A673 (cell line): ENCODE measurements around the gene MRPS12. TPM values are rescaled to one million over a fixed set of nuclear protein-coding genes. Genes with fewer than 3 reads are reported as not detected.

Experiments
- BruUV-seq: library from RNA; stranded (reverse); fragments of 400-500 nt; replicated peaks from 2 replicates; lab custom pipeline; 2021; lab: Mats Ljungman, UMichigan
- CTCF ChIA-PET: fragments of 300-600 bp; sonication (Branson Sonifier 250); formaldehyde crosslinking; loops from one replicate; lab custom pipeline; 2022; ENCODE audit warnings: antibody characterized with exemption; lab: Charles Lee
- POLR2A ChIA-PET: fragments of 300-600 bp; sonication (Branson Sonifier 250); formaldehyde crosslinking; loops from one replicate; lab custom pipeline; 2022; ENCODE audit warnings: antibody characterized with exemption; ENCODE audit not compliant: low non-redundant PET; lab: Charles Lee
- DNase-seq: peaks from one replicate; pipeline ENCODE4 v3.0.0-alpha.2; 2015; ENCODE audit warnings: low spot score
- H3K27ac ChIP-seq: fragments of 200-600 bp; sonication (generic); 2 replicates; pipeline ENCODE4 v1.5.1; 2016; ENCODE audit warnings: mixed run types, low read depth, mild to moderate bottlenecking, mixed read lengths, antibody characterized with exemption, low read length; ENCODE audit not compliant: poor library complexity, severe bottlenecking
- H3K27me3 ChIP-seq: fragments of 200-600 bp; sonication (generic); replicated peaks from 2 replicates; pipeline ENCODE4 v1.6.1; 2017; ENCODE audit warnings: mixed run types, low read depth, mild to moderate bottlenecking, mixed read lengths, antibody characterized with exemption, low read length; ENCODE audit not compliant: insufficient read depth, poor library complexity
- H3K36me3 ChIP-seq: fragments of 200-600 bp; sonication (generic); 2 replicates; pipeline ENCODE4 v1.6.1; 2016; ENCODE audit warnings: mixed run types, mild to moderate bottlenecking, mixed read lengths, antibody characterized with exemption, low read length; ENCODE audit not compliant: insufficient read depth, poor library complexity, severe bottlenecking
- H3K4me1 ChIP-seq: fragments of 200-600 bp; sonication (generic); 2 replicates; pipeline ENCODE4 v1.6.1; 2017; ENCODE audit warnings: mixed run types, mild to moderate bottlenecking, mixed read lengths, antibody characterized with exemption, low read length; ENCODE audit not compliant: insufficient read depth, poor library complexity, severe bottlenecking
- H3K4me3 ChIP-seq: fragments of 200-600 bp; sonication (generic); 2 replicates; pipeline ENCODE4 v1.5.1; 2016; ENCODE audit warnings: low read depth, mixed run types, mild to moderate bottlenecking, mixed read lengths, low read length; ENCODE audit not compliant: poor library complexity, severe bottlenecking
- H3K9me3 ChIP-seq: fragments of 200-600 bp; sonication (generic); 2 replicates; pipeline ENCODE4 v1.6.1; 2016; ENCODE audit warnings: mixed run types, low read depth, mild to moderate bottlenecking, mixed read lengths, antibody characterized with exemption, low read length; ENCODE audit not compliant: poor library complexity, severe bottlenecking
- CTCF ChIP-seq: fragments of 300-800, 200-600 bp; sonication (generic); conservative IDR thresholded peaks from 2 replicates; pipeline ENCODE4 v1.5.1; 2017; ENCODE audit warnings: low read depth, mild to moderate bottlenecking, antibody characterized with exemption, low read length, moderate library complexity, mixed read lengths
- EZH2 ChIP-seq: fragments of 200-600 bp; sonication (generic); IDR thresholded peaks from 2 replicates; pipeline ENCODE4 v1.6.1; 2017; ENCODE audit warnings: borderline replicate concordance, low read depth, mild to moderate bottlenecking, mixed read lengths, antibody characterized with exemption, low read length; ENCODE audit not compliant: poor library complexity, severe bottlenecking
- intact Hi-C: fragments of 100-400 bp; cut with micrococcal nuclease; formaldehyde crosslinking; loops from one replicate; pipeline ENCODE4 v1.10.0; 2022; ENCODE audit not compliant: unreplicated experiment
- total RNA-seq: library from RNA; stranded (reverse); gene quantifications from 2 replicates; pipeline ENCODE4 v1.2.3, GENCODE V29; 2021

The MRPS12 gene
- total RNA-seq, 1 experiment from 2014 or later, result 81.9 TPM

- CTCF ChIA-PET, result no interaction called here
- Histone ChIP-seq H3K4me3 (no peak overlapping the region), H3K4me1 (no peaks in the 10 kb centered on the region), H3K27ac (no peak overlapping the region), H3K9me3 (no peaks in the 10 kb centered on the region), H3K36me3 (no peaks in the 10 kb centered on the region), H3K27me3 (no peaks in the 10 kb centered on the region)
- no peak for TF ChIP-seq CTCF
- TF ChIP-seq EZH2, result no peak
- no TSS peak for BruUV-seq
- DNase-seq, result no peak
- intact Hi-C loops, result no loop called here
- POLR2A ChIA-PET, result no interaction called here
Measured at GRCh38 chr19:38891771-38892170, 39.0 kb upstream of the MRPS12 start.

GRCh38 chr19:38892841-38893240 lies 37.9 kb upstream of the MRPS12 start:
- no peaks in the 10 kb centered on the region for H3K4me1 ChIP-seq
- no peaks in the 10 kb centered on the region for H3K9me3 ChIP-seq
- POLR2A ChIA-PET, result no interaction called here
- BruUV-seq, result no TSS peak
- no peak overlapping the region for H3K27ac ChIP-seq
- no peaks in the 10 kb centered on the region for H3K36me3 ChIP-seq
- H3K4me3 ChIP-seq, result no peak overlapping the region
- TF ChIP-seq CTCF (no peak), EZH2 (no peak)
- DNase-seq, result no peak
- intact Hi-C loops, result no loop called here
- no peaks in the 10 kb centered on the region for H3K27me3 ChIP-seq
- CTCF ChIA-PET, result interaction anchor here (0.6 kb wide), 1 partner anchor 459 kb away, joined by 8 read pairs; no protein-coding TSS in a partner anchor

GRCh38 chr19:38893341-38893771 lies 37.4 kb upstream of the MRPS12 start:
- intact Hi-C loops, result no loop called here
- no peak for TF ChIP-seq EZH2
- no peak for TF ChIP-seq CTCF
- H3K4me3 ChIP-seq, result no peak overlapping the region
- no peaks in the 10 kb centered on the region for H3K4me1 ChIP-seq
- DNase-seq, result no peak
- no TSS peak for BruUV-seq
- H3K27ac ChIP-seq, result no peak overlapping the region
- H3K27me3 ChIP-seq, result no peaks in the 10 kb centered on the region
- no peaks in the 10 kb centered on the region for H3K36me3 ChIP-seq
- CTCF ChIA-PET, result interaction anchor here (0.6 kb wide), 1 partner anchor 459 kb away, joined by 8 read pairs; no protein-coding TSS in a partner anchor
- POLR2A ChIA-PET, result no interaction called here
- H3K9me3 ChIP-seq, result no peaks in the 10 kb centered on the region
